ENCODE measurements around the gene KRT77. TPM values are rescaled to one million over a fixed set of nuclear protein-coding genes. Genes with fewer than 3 reads are reported as not detected.
"Not testable (repeated sequence)": the region's sequence is repeated elsewhere in the genome, so short reads cannot be mapped to it uniquely, and the experiment has no call there.

KRT77 gene
- polyA plus RNA-seq, 1 of the 3 experiments (the other 2 are of a cell fraction), result not detected

DNA sequence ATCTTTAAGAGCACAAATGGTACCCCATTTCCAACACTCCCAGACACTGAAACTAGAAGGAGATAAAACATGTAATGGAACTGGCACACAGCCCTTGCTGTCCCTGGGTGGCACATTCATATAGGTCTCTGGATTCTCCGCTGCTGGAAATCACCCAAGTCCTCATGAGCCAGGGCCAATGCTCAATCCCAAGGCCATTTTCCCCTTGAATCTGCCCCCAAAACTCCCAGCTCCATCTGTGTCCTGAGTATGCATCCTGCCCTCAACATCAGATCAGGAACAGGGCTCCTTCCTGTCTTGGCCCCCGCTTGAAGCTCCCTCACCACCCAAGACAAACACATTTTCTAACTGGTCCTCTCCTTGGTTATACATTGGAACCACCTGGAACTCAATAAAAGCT is 49.2 kb upstream of the KRT77 start:
- 10% methylated on average over 2 of the region's 2 CpGs for WGBS (ENCODE audit: low lambda C conversion rate)
- no peak for DNase-seq
- ChIA-PET POLR2A (no interaction called here), CTCF (no interaction called here)
- Histone ChIP-seq H3K79me2 (ENCODE audit: insufficient read depth) (no peaks in the 10 kb centered on the region), H3F3A (replicated peaks; ENCODE audit: insufficient read depth) (no peaks in the 10 kb centered on the region), H3K9ac (no peak overlapping the region), H3K9me3 (no peaks in the 10 kb centered on the region), H3K9me2 (no peaks in the 10 kb centered on the region), H3K4me2 (no peak overlapping the region), H4K20me1 (ENCODE audit: insufficient read depth) (no peaks in the 10 kb centered on the region), H3K36me3 (replicated peaks in 1 of 2; ENCODE audit: control insufficient read depth in 1 of 2, insufficient read depth in 2 of 2, low read length in 1 of 2) (no peaks in the 10 kb centered on the region), H2AFZ (ENCODE audit: low read depth) (no peak overlapping the region), H3K4me1 (ENCODE audit: control insufficient read depth in 1 of 2, insufficient read depth in 2 of 2, low read depth in 1 of 2, low read length in 1 of 2) (no peaks in the 10 kb centered on the region; a peak in 1 of 4 replicates), H3K27me3 (ENCODE audit: insufficient read depth) (peaks cover 10% of the 10 kb centered on the region; the same call in 1 of the 2 replicates), H3K27ac (ENCODE audit: low read depth in 2 of 2, low read length in 1 of 2) (no peak overlapping the region), H3K4me3 (ENCODE audit: low read depth in 2 of 2, low read length in 1 of 2) (no peak overlapping the region)
- no peak for TF ChIP-seq FOSL2 (IDR thresholded peaks at IDR 0.05; ENCODE audit: borderline replicate concordance, low read depth)
- no peak for TF ChIP-seq EZH2phosphoT487 (IDR thresholded peaks at IDR 0.05; ENCODE audit: borderline replicate concordance, low read depth)
- TF ChIP-seq GABPA (IDR thresholded peaks at IDR 0.05; ENCODE audit: low read depth), result no peak
- TF ChIP-seq RFX5 (IDR thresholded peaks at IDR 0.05; ENCODE audit: low read length), result no peak
- TF ChIP-seq TAF1 (IDR thresholded peaks at IDR 0.05; ENCODE audit: borderline replicate concordance, low read depth, low read length), result no peak
- no peak for TF ChIP-seq RAD21 (IDR thresholded peaks at IDR 0.05; ENCODE audit: low read length)
- TF ChIP-seq FOXM1 (IDR thresholded peaks at IDR 0.05; ENCODE audit: low read depth), result no peak
- TF ChIP-seq EP300 (IDR thresholded peaks at IDR 0.05; ENCODE audit: borderline replicate concordance in 1 of 2, low read depth in 1 of 2, low read length in 1 of 2), result no peak

DNA sequence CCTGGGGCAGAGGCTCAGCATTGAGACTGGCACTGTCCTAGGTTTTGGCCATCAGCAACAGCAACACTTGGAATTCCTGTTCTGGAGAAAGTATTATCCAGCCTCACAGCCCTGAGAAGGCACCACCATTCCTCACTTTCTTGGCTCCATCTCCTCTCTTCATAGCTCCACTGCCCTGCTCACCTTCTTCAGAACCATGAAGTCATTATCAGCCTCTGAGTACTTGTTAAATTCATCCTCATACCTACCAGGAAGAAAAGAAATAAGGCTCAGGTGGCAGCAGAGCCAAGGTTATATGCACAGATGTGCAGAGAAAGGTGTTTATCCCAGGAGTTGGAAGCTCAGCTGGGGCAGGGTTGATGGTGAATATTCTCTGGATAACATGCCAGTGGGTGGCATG is 48.5 kb upstream of the KRT77 start:
- H2AFZ ChIP-seq (ENCODE audit: low read depth), result no peak overlapping the region
- H3K27me3 ChIP-seq (ENCODE audit: insufficient read depth), result peaks cover 11% of the 10 kb centered on the region; the same call in 1 of the 2 replicates
- no peak overlapping the region for H3K4me3 ChIP-seq (ENCODE audit: low read depth in 2 of 2, low read length in 1 of 2)
- no peaks in the 10 kb centered on the region for H3K9me3 ChIP-seq
- no peak for TF ChIP-seq TAF1 (IDR thresholded peaks at IDR 0.05; ENCODE audit: borderline replicate concordance, low read depth, low read length)
- no peak for TF ChIP-seq SIN3A (IDR thresholded peaks at IDR 0.05; ENCODE audit: borderline replicate concordance, low read depth, low read length)
- H3K36me3 ChIP-seq (replicated peaks in 1 of 2; ENCODE audit: control insufficient read depth in 1 of 2, insufficient read depth in 2 of 2, low read length in 1 of 2), result no peaks in the 10 kb centered on the region
- H3K27ac ChIP-seq (ENCODE audit: low read depth in 2 of 2, low read length in 1 of 2), result no peak overlapping the region
- H3K9me2 ChIP-seq, result no peaks in the 10 kb centered on the region
- CTCF ChIA-PET, result no interaction called here
- no peak overlapping the region for H3K9ac ChIP-seq
- no peak for DNase-seq
- no peak overlapping the region for H3K4me2 ChIP-seq
- no peaks in the 10 kb centered on the region; a peak in 1 of 4 replicates for H3K4me1 ChIP-seq (ENCODE audit: control insufficient read depth in 1 of 2, insufficient read depth in 2 of 2, low read depth in 1 of 2, low read length in 1 of 2)
- H3K79me2 ChIP-seq (ENCODE audit: insufficient read depth), result no peaks in the 10 kb centered on the region
- POLR2A ChIA-PET, result no interaction called here
- no peaks in the 10 kb centered on the region for H4K20me1 ChIP-seq (ENCODE audit: insufficient read depth)
- H3F3A ChIP-seq (replicated peaks; ENCODE audit: insufficient read depth), result no peaks in the 10 kb centered on the region

GRCh38 chr12:52750532-52750931 is 47.2 kb upstream of the KRT77 start:
- WGBS (ENCODE audit: low lambda C conversion rate), result 1% methylated on average over 3 of the region's 3 CpGs
- H3K9me2 ChIP-seq; H3K79me2 ChIP-seq (ENCODE audit: insufficient read depth); H3F3A ChIP-seq (replicated peaks; ENCODE audit: insufficient read depth); H3K4me2 ChIP-seq; H3K27ac ChIP-seq (ENCODE audit: low read depth in 2 of 2, low read length in 1 of 2); H3K9me3 ChIP-seq; DNase-seq; H3K4me1 ChIP-seq (ENCODE audit: control insufficient read depth in 1 of 2, insufficient read depth in 2 of 2, low read depth in 1 of 2, low read length in 1 of 2); H3K36me3 ChIP-seq (replicated peaks in 1 of 2; ENCODE audit: control insufficient read depth in 1 of 2, insufficient read depth in 2 of 2, low read length in 1 of 2); H3K9ac ChIP-seq; H2AFZ ChIP-seq (ENCODE audit: low read depth); POLR2A ChIA-PET; CTCF ChIA-PET; H3K4me3 ChIP-seq (ENCODE audit: low read depth in 2 of 2, low read length in 1 of 2); H4K20me1 ChIP-seq (ENCODE audit: insufficient read depth): not testable (repeated sequence)
- H3K27me3 ChIP-seq (ENCODE audit: insufficient read depth), result peaks cover 16% of the 10 kb centered on the region; the same call in 1 of the 2 replicates

All from SK-N-SH (cell line).